HG03575 (cell line): ENCODE measurements around the gene RPL38.

Experiments
- ATAC-seq: cut with Tn5 transposase; IDR thresholded peaks from one replicate; pipeline ENCODE4 v1.9.1; 2021; ENCODE audit not compliant: unreplicated experiment, insufficient number of reproducible peaks, low FRiP score; ENCODE audit errors: extremely low read depth

Gene RPL38

DNA sequence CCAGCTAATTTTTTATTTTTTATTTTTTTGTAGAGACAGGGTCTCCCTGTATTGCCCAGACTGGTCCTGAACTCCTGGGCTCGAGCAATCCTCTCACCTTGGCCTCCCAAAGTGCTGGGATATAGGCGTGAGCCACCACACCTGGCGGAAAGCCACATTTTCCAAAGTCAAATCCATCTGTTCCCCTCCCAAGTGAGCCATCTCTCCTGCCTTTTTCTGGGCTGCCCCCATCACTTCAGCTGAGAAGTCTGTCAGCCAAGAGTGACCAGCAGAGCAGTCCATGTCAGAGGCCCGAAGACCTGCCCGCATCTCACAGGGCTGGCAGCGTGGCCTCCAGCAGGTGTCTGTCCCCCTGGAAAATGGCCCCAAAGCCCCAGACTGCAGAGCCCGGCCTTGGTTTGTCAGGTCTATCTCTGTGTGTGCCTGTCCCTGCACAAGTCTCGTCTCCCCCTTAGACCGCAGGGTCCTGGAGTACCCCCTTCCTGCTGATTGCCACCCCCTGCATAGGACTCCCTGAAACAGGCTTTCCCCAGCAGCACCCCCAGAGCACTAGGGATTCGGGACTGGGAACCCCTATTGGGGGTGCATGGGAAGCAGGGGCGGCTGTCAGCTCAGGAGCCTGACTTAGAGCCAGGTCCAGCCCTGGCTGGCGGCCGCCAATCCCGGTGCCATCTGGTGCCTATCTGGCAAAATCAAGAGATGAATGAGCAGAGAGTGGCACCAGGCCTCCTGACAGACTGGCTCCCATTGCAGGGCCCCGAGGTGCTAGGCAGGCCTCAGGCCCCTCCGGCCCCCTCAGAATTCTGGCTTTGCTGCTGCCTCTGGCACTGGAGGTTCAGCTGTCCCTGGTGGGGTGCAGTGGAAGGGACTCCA, 17.7 kb downstream of the RPL38 start:
- ATAC-seq = no peak

GRCh38 chr17:74222399-74222798, 18.9 kb downstream of the RPL38 start:
- ATAC-seq = no peak

DNA sequence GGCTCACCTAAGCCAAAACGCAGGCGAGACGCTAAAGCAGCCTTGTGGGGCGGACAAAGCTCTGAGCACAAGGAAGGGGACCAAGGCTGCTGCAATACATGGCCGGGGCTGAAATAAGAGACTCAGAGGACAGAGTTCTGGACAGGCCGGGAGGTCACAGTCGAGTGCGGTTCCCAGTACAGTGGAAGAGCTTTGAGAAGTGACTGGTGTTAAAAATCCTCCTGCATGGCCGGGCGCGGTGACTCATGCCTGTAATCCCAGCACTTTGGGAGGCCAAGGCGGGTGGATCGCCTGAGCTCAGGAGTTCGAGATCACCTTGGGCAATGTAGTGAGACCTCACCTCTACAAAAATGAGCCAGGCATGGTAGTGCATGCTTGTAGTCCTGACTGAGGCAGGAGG, 20.4 kb downstream of the RPL38 start:
- no peak for ATAC-seq

DNA sequence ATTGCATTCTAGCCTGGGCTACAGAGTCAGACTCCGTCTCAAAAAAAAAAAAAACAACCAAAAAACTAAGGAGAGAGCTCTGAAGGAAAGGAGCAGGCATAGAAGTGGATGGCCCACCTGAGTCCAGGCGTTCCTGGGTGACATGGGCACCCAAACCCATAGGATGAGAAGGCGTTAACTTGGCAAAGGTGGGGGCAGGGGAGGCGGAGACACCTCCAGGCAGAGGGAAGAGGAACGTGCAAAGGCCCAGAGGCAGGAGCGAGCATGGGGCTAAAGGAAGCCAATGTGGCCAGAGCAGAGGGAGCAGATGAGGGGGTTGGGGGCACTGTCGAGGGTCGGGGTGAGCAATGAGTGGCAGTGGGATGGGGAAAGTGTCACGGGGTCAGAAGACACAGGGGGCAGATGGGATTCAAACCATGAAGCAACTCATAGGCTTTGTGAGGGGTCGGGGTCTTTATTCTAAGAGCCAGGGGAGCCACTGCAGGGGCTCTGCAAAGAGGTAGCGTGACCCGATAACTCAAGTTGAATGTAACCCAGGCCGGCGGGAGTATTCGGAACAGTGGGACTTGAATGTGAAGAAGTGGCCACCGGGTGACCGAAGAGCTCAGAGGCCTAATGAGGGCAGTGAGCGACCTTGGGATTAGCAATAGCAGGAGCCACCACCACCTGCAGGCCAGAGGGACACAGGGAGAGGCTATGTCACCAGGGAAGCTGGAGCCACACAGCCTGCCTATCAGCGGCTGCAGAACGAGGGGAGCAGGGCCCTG, 21.7 kb downstream of the RPL38 start:
- no peak for ATAC-seq

DNA sequence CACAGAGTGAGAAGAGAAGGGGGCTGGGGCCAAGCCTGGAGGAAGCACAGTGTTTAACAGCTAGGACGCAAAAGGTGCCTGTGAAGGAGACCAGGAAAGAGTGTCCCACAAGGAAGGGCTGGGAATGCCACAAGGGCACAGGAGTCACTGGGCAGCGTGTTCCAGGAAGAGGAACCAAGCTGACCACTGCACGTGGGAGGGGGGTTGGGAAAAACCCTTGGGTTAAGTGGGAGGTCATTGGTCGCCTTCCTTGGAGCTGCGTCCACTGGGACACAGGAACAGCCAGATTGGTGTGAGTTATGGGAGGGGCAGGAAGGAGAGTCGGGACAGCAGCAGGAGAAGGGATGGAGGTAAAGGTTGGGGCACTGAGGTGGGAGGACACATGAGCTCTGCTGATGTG, 22.8 kb downstream of the RPL38 start:
- no peak for ATAC-seq

DNA sequence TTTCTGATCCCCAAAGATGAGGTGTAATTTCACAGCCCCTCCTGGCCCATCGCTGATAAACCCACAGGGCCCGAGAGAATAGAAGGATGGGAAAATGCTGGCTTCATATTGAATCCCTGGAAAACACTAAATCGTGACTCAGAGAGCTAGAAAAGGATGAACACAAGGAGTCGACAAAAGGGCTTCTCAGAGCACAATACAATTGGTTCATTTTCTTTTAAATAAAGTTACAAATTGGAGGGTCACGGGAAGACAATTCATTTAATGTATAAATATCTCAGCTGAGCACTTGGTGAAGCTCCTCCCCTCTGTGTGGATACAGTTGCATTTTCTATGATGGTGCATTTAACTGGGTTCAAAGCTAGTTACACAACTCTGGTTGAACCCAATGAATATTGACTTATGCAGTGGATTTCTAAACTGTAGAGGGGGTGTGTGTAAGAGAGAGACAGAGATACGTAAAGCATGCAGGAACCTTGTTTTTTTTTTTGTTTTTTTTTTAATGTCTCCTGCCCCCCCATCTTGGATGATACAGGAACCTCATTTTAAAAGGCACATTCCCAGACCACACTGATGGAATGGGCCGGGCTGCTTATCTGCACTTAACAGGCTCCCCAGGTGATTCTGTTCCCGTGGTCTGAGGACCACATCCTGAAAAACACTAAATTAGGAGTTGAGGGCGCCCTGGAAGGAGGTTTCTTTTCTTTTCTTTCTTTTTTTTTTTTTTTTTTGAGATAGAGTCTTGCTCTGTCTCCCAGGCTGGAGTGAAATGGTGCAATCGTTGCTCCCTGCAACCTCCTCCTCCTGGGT, 24.0 kb downstream of the RPL38 start:
- no peak for ATAC-seq

- ATAC-seq = no peak
These were observed 25.0 kb downstream of the RPL38 start for GRCh38 chr17:74228306-74228978.

DNA sequence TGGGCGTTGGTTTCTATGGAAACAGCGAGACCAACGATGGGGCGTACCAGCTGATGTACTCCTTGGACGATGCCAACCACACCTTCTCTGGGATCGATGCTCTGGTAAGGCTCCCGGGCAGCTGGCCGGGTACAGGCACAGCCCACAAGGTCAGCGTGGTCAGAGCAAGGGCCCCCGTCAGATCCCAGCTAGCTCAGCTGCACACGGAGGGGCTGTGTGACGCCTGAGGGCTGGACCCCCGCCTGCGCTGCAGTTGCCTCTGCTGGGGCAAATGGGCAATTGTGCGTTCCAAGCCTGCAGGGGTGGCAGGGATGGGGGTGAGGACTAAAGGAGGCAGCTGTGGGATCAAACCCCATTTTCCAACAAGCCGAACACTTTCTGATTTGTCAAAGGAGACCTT, 27.4 kb downstream of the RPL38 start:
- ATAC-seq = no peak

GRCh38 chr17:74231928-74232907, 28.7 kb downstream of the RPL38 start:
- no peak for ATAC-seq

GRCh38 chr17:74233937-74234336, 30.5 kb downstream of the RPL38 start:
- ATAC-seq = no peak

- ATAC-seq = no peak
These were observed 31.0 kb downstream of the RPL38 start for GRCh38 chr17:74234486-74234885.

GRCh38 chr17:74235040-74235581, 31.6 kb downstream of the RPL38 start:
- no peak for ATAC-seq

DNA sequence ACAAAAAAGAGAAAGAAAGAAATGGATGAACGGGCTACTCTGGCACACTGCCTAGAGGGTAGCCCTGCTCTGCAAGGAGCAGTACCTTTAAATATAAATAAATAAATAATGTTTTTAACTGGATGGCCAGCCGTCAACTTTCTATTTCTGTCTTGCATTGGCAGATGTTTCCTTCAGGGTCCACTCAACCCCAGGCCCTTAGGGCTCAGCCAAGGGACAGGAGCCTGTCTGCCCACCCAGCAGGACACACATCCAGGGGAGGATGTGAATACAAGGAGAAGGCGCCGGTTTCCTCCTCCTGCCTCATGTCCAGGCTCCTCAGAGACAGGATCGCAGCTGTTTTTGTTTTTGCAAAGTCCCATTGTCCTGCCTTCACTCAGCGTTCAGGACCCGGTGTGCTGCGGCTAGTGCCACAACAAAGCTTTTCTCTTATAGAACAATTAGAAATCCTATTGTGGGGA, 32.5 kb downstream of the RPL38 start:
- ATAC-seq = no peak

DNA sequence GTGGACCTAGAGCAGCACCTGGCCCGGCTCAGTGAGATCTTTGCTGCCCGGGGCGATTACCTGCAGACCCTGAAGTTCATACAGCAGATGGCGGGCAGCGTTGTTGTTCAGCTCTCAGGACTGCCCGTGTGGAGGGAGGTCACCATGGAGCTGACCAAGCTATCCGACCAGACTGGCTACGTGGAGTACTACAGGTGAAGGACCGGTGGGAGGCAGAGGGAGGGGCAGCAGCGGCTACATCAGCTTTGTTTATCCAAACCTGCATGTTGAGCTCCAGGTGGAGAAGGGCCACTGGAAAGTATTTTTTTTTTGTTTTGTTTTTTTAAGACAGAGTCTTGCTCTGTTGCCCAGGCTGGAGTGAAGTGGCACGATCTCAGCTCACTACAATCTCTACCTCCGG, 33.8 kb downstream of the RPL38 start:
- ATAC-seq = no peak

DNA sequence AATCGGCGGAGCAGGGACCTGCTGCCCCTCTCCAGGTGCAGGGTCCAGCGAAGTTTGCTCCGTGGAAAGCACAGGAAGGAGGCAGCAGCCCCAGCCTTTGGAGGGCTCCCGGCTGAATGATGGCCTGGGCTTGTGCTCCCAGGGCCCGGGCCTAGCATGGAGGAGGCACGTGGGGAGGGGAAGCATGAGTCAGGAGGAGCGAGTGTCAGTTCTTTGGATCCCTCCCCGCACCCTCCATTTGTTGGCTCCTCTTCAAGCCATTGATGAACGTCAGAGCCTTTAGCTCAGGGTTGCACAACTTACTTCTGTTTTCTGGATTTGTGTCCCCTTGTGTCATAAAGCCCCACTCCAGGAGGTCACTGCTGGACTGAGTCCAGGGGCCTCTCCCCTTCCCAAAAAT, 35.7 kb downstream of the RPL38 start:
- ATAC-seq = no peak

DNA sequence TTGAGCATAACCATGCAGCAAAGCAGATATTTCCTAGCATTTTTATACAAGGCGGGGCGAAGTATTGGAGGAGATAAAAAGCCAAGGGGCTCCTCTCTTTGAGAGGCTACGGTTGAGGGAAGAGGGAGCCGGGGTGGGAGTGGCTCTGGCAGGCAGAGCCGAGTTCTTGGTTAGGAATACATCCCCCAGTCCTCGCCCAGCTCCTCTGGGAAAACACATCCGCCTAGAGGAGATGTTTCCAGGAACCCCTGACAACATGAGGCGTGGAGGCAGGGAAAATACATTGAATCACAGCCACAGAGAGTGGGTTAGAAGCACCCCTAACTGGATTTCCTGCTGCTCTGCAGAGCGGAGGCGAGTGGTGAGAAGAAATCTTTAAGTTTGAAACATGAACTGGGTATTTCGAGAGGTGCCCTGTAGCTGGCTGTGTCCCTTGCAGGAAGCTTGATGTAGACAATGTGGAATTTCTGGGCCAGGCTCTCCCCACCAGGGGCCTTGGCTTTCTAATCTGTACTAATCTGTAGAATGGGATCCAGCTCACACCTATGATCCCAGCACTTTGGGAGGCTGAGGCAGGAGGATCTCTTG, 37.2 kb downstream of the RPL38 start:
- ATAC-seq = no peak

DNA sequence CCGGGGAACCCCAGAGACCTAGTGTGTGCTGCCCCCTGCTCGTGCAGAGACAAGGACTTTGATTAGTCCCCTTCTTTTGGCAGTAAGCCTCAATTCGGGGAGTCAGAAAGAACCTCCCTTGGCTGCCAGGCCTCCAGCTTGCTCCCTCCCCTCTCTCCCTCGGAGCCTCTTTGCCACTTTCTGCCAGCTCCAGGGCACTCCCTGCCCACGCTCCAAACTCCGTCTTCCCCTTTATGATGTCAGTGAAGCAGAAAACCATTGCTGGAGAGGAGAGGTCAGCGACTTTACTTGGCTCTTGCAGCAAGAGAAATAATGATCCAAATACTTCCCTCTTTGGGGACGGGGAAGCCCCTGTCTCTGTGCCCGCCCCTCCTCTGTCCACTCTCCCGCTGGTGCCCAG, 38.0 kb downstream of the RPL38 start:
- no peak for ATAC-seq
